Endometrium (tissue), 2 donors: Measurements from ENCODE around the gene FITM1.

ENCODE experiments used
- FAIRE-seq: peaks from 2 replicates; lab custom pipeline; 2012; peaks lifted over from hg19 to GRCh38; lab: Jason Lieb, UNC
- donor health status: control.
- donor health status: control.

Gene FITM1

DNA sequence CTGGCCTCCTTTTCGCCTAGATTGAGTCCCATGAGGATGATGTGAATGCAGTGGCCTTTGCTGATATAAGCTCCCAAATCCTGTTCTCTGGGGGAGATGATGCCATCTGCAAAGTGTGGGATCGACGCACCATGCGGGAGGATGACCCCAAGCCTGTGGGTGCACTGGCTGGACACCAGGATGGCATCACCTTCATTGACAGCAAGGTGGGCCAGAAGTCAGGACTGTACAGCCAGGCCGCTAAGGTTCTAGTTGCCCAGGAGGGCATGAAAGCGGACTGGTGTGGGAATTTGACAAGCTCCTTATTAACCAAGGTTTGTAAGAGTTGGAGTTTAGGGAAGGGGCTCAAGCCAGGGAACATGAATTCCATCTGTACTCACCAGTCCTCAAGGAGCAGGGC, 10.8 kb upstream of the FITM1 start:
- FAIRE-seq = no peak

DNA sequence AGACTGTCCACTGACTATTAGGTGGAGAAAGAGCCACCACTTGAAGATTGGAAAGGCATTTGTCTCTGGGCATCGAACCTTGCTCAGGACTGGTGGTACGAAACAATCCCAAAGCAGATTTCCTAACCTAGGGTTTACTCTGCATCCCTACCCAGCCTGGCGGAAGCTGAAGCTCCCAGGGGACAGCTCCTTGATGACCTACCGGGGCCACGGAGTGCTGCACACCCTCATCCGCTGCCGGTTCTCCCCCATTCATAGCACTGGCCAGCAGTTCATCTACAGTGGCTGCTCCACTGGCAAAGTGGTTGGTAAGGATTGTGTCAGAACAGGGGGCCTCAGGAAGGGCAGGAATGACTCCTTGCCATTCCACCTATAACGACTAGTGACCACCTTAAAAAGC, 9.2 kb upstream of the FITM1 start:
- no peak for FAIRE-seq

GRCh38 chr14:24122416-24122815, 8.0 kb upstream of the FITM1 start:
- no peak for FAIRE-seq

DNA sequence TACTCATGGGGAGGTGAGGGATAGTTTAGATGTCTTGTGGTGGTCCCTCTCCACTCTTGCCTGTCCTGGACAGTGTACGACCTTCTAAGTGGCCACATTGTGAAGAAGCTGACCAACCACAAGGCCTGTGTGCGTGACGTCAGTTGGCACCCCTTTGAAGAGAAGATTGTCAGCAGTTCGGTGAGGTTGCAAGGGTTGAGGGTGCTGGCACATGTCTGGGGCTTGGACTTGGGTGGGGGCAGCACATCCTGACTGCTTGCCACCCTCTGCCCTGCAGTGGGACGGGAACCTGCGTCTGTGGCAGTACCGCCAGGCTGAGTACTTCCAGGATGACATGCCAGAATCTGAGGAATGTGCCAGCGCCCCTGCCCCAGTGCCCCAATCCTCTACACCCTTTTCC, 7.6 kb upstream of the FITM1 start:
- no peak for FAIRE-seq

DNA sequence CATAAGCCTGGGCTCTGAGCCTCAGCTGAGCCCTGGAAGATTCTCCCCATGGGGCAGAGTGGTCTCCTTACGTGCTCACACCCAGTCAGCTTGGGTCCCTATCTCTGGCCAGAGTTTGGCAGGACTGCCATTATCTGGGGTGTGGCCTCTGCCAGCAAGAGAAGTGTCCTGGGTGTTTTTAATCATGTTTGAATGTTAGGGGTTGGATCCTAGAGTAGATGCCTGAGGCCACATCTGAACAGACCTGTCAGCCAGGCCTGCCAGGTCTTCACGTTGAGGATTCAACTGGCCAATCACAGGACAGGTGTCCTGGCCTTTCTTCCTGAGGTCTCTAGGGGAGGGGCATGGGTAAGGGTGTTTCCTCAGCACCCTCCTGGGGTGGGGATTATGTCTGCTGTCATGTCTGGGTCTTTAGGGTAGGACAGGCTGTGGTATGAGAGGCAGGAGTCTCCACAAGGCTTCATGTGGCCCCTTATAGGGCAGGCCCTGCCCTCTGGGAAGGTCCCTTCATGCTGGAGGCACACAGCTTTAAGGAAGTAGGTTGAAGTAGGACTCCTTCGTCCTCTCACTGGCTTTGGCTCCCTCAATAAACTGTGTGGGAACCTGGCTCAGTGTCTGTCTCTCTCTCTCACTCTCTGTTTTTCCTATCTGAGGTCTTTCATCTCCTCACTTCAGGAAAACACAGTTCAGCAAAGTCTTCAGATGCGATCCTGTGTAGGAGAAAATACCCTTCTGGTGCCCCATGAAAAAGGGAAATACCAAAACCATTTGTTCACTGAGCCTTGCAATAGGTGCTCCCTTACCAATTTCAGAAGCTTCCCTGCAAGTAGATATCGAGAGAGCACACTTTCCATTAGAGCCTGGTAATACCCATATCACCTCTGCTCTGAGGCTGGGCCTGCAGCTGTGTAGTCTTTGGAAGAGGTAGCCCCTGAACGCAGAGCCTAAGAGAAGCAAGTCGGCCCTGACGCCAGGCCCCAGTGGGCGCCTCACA, 6.7 kb upstream of the FITM1 start:
- no peak for FAIRE-seq

DNA sequence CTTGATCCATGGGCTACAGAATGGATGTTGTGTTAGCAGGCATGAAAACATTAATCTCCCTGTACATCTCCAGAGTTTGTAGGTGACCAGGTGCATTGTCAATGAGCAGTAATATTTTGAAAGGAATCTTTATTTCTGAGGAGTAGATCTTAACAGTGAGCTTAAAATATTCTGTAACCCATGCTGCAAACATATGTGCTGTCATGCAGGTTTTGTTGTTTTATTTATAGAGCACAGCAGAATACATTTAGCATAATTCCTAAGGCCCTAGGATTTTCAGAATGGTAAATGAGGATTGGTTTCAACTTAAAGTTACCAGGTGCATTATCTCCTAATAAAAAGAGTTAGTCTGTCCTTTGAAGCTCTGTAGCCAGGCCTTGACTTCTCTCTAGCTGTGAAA, 3.5 kb upstream of the FITM1 start:
- no peak for FAIRE-seq

- FAIRE-seq = no peak
Observed at GRCh38 chr14:24127673-24128072, 2.8 kb upstream of the FITM1 start.

DNA sequence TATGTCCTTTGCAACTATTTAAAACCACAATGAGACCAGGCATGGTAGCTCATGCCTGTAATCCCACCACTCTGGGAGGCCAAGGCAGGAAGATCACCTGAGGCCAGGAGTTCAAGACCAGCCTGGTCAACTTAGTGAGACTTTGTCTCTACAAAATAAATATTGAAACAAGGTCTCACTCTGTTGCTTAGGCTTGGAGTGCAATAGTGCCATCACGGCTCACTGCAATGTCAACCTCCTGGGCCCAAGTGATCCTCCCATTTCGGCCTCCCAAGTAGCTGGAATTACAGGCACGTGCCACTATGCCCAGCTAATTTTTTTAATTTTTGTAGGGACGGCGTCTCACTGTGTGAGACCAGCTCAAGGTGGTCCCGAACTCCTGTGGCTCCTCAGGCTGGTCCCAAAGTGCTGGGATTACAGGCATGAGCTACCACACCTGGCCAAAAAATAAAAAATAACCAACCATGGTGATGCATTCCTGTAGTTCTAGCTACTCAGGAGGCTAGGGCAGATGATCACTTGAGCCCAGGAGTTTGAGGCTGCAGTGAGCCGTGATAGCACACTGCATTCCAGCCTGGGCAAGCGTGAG, 955 bp upstream of the FITM1 start:
- FAIRE-seq = no peak

GRCh38 chr14:24130717-24131548, 474 bp downstream of the FITM1 start:
- FAIRE-seq = no peak

- no peak for FAIRE-seq
Observed at GRCh38 chr14:24131549-24131966, 1.1 kb downstream of the FITM1 start.

GRCh38 chr14:24132061-24132685, 1.7 kb downstream of the FITM1 start:
- no peak for FAIRE-seq

- no peak for FAIRE-seq
Observed at GRCh38 chr14:24132976-24133375, 2.5 kb downstream of the FITM1 start.

DNA sequence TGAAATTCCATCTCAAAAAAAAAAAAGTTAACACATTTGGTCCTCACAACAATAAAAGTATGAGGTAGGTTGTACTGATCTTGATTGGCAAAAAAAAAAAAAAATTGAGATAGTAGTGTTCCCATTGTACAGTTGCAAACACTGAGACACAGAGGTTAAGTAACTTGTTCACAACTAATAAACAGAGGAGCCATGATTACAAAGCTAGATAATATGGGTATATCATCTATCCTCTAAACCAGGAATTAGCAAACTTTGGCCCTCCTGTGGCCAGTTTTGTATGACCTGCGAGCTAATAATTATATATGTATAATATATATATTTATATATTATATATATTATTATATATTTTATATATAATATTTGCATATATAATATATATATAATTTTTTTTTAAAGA, 3.3 kb downstream of the FITM1 start:
- no peak for FAIRE-seq

GRCh38 chr14:24135584-24135833, 5.0 kb downstream of the FITM1 start:
- no peak for FAIRE-seq

GRCh38 chr14:24135834-24136683, 5.6 kb downstream of the FITM1 start, which contains the start of gene PSME1:
PSME1 (plus strand) TSS chr14:24136194; CDS start chr14:24136263, 69 bp downstream.
- no peak for FAIRE-seq

- no peak for FAIRE-seq
Observed at GRCh38 chr14:24136684-24137528, 6.4 kb downstream of the FITM1 start.

DNA sequence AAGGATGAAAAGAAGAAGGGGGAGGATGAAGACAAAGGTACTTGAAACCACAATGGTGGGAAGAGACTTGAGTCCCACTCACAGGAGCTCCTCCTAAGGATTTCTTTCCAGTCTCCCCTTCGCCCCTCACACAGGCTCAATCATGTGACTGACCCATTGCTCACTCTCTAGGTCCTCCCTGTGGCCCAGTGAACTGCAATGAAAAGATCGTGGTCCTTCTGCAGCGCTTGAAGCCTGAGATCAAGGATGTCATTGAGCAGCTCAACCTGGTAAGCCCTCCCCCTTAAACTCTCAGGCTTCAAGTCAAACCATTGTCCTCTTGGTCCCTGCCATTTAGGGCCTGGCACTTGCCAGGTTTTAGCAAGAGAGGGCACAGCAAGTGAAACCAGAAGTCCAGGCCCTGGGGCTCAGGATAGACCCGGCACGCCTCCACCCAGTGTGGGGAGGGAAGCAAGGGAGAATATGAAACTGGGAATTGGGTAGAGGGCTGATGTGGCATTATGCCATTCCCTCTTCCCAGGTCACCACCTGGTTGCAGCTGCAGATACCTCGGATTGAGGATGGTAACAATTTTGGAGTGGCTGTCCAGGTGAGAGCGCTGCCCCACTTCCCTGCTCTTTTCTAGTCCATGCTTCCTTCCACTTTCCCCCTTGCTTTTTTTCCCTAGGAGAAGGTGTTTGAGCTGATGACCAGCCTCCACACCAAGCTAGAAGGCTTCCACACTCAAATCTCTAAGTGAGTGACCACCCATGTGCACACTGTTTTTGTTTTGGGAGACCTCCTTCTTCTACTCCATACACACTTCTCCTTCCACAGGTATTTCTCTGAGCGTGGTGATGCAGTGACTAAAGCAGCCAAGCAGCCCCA, 7.3 kb downstream of the FITM1 start:
- no peak for FAIRE-seq

- FAIRE-seq = no peak
Observed at GRCh38 chr14:24138396-24139271, 8.2 kb downstream of the FITM1 start.
